Measurements from ENCODE around the gene GPRIN1. TPM values are rescaled to one million over a fixed set of nuclear protein-coding genes. Genes with fewer than 3 reads are reported as not detected.

Gene GPRIN1
- total RNA-seq: 8.8 and 10.0 TPM in 2 replicates

DNA sequence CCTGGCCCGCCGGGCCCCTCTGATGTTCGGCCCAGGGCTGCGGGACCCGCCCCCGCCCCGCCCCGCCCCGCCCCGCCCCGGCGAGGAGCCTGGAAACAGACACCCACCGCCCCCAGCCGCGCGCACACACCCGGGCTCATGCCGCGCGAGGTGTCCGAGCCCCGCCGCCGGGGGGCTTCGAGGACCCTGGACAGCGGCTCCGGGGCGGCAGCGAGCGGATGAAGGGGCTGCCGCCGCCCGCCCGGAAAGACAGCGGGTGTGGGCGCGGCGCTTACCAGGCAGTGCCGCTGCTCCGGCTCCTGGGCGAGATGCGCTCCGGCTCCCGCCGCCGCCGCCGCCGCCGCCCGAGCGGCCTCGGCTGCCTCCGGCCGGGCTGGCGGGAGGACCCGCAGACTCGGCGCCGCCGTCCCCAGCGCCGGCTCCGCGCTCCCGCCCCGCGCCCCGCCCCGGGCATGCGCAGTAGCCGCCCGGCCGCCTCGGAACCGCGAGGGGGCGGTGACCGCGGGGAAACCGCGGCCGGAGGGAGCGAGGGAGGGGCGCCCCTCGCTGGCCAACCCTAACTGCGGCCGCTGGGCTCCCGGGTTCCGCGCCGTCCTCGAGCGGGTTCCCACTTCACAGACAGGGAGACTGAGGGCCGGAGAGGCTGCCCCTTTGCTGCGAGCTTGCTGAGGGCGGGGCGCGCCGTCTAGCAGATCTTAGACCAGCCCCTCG, at the start of gene GPRIN1:
Gene GPRIN1, minus strand, starts transcription at position 433 of the 711 bp plus-strand sequence. CDS start 10,322 bp downstream, outside the sequence.

GRCh38 chr5:176647030-176647842, 37.3 kb upstream of the GPRIN1 start, which contains the start of gene TSPAN17:
Gene TSPAN17 (plus strand): TSS chr5:176647484. CDS start chr5:176647616, 132 bp downstream.

DNA sequence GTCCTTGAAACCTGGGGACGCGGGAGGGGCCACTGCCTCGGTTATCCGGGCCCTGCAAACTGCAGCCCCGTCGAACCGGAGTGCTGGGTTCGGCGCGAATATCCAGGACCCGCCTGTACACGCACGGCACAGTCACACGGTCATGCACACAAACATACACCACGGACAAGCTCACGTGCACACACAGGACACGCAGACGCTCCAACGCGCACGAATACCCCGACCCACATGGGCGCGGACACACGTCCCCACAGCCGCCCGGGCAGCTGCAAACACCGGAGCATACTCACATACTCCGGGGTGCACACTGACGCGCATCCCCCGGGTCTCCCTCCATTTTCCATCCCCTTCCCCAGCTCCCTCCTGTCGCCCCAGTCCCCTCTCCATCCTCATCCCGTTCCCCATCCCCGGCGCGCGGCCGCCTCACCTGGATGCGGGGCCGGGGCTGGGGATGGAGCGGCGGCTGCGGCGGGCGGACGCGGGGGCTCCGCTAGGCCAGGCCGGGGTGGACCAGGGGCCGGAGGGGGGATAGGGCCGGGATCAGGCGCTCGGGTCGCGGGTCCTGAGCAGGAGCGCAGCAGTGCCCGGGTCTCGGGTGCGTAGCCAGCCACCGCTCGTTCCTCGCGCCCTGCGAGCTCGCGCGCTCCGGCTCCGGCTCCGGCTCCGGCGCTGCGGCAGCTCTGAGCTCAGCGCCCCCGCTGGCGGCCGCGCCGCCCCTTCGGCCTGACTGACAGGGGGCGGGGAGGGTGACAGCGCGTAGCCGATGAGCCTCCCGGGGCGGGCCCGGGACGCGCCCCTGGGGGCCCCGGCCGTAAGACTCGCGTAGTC, 20.1 kb upstream of the GPRIN1 start, which contains the start of the genes EIF4E1B and SNCB:
Gene EIF4E1B, plus strand, starts transcription at position 823 of the 828 bp plus-strand sequence. CDS start 12,113 bp downstream, outside the sequence.
Gene SNCB, minus strand, starts transcription at position 682 of the 828 bp plus-strand sequence. CDS start 880 bp downstream, outside the sequence.

DNA sequence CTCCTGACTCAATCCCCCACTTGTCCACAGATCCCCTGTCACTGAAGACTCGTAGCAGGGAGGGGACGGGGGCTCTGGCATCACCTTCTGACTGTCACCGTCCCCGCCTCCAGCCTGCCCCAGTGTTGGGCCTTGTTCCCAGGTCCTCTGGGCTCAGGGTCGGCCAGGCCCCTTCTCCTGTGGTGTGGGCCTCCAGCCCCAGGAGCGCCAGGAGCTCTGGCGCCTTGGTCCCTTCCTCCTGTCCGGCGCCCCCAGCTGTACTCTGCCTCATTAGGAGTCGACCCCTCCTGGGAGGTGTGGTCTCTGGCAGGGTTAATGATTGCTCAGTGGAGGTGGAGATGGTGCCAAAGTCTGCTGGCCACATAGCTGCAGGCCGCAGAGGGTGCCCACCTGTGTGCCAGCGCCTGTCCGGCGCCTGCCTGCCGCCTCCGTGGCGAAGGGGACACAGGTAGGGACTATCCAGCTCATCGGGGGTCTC, 61.0 kb downstream of the GPRIN1 start, which contains the start of gene CDHR2:
Gene CDHR2, plus strand, starts transcription at position 376 of the 478 bp plus-strand sequence. CDS start 16,011 bp downstream, outside the sequence.

Other genes starting within 250 kb of the GPRIN1 start
- gene KIAA1191, start 248.4 kb downstream of the GPRIN1 start, total RNA-seq: 96.7 and 97.0 TPM in 2 replicates
- gene ARL10, start 244.7 kb downstream of the GPRIN1 start, total RNA-seq: 3.6 and 6.7 TPM in 2 replicates
- gene NOP16, start 221.6 kb downstream of the GPRIN1 start, total RNA-seq: 29.2 and 29.6 TPM in 2 replicates
- gene HIGD2A, start 221.4 kb downstream of the GPRIN1 start, total RNA-seq: 127 and 159 TPM in 2 replicates
- 195 and 200 TPM in 2 replicates for gene CLTB, start 193.6 kb downstream of the GPRIN1 start, total RNA-seq
- 29.3 and 31.3 TPM in 2 replicates for gene FAF2, start 161.8 kb downstream of the GPRIN1 start, total RNA-seq
- 6.5 and 7.3 TPM in 2 replicates for gene RNF44, start 72.8 kb downstream of the GPRIN1 start, total RNA-seq
- gene CDHR2, start 60.8 kb downstream of the GPRIN1 start, total RNA-seq: not detected in 2 replicates
- gene SNCB, start 20.4 kb upstream of the GPRIN1 start, total RNA-seq: 0.44 TPM in 1 of 2 replicates, not detected in the other
- not detected in 2 replicates for gene EIF4E1B, start 20.5 kb upstream of the GPRIN1 start, total RNA-seq
- 48.5 and 52.5 TPM in 2 replicates for gene TSPAN17, start 37.3 kb upstream of the GPRIN1 start, total RNA-seq
- 0.87 and 1.1 TPM in 2 replicates for gene UNC5A, start 200.4 kb upstream of the GPRIN1 start, total RNA-seq

All from mammary microvascular endothelial cell (primary cell).